Uterus (tissue), 4 donors: ENCODE measurements around the gene NDUFB8. TPM values are rescaled to one million over a fixed set of nuclear protein-coding genes. Genes with fewer than 3 reads are reported as not detected.

ENCODE experiments used
- DNase-seq, 2 donors: peaks; one replicate each; pipeline ENCODE4 v3.0.0-alpha.2; 2019 to 2020
- H3K27ac ChIP-seq, 2 donors: fragments of 200-600 bp; sonication (generic); 1 replicate in 1 of 2; 2 replicates in 1 of 2; pipeline ENCODE4 v1.5.1; 2016 to 2018
- H3K27me3 ChIP-seq, 2 donors: fragments of 200-600 bp; sonication (generic); one replicate each; pipeline ENCODE4 v1.5.1; 2018 to 2019; ENCODE audit warnings: control low read depth in 1 of 2
- H3K36me3 ChIP-seq, 2 donors: fragments of 200-600 bp; sonication (generic); one replicate each; pipeline ENCODE4 v1.5.1; 2019; ENCODE audit warnings: control low read depth in 1 of 2
- H3K4me1 ChIP-seq, 2 donors: fragments of 200-600 bp; sonication (generic); one replicate each; pipeline ENCODE4 v1.5.1; 2018 to 2019; ENCODE audit warnings: control low read depth in 1 of 2
- H3K4me3 ChIP-seq, 2 donors: fragments of 200-600 bp; sonication (generic); 1 replicate in 1 of 2; 2 replicates in 1 of 2; pipeline ENCODE4 v1.5.1; 2018 to 2019; ENCODE audit warnings: mild to moderate bottlenecking in 1 of 2
- H3K9me3 ChIP-seq, 2 donors: fragments of 200-600 bp; sonication (generic); one replicate each; pipeline ENCODE4 v1.5.1; 2019; ENCODE audit warnings: control low read depth in 1 of 2
- CTCF ChIP-seq, 4 experiments: fragments of 200-600 bp in 2 of 4; fragments of 450-650 bp in 2 of 4; sonication (generic) in 2 of 4; IDR thresholded peaks; one replicate each; pipeline ENCODE4 v1.5.1; 2016 to 2019; ENCODE audit warnings: antibody characterized with exemption in 4 of 4, mild to moderate bottlenecking in 2 of 4, moderate library complexity in 1 of 4
- POLR2A ChIP-seq, 2 donors: fragments of 450-650 bp; IDR thresholded peaks; one replicate each; pipeline ENCODE4 v1.6.1; 2016; ENCODE audit warnings: antibody characterized with exemption in 2 of 2, mild to moderate bottlenecking in 1 of 2, moderate library complexity in 1 of 2
- intact Hi-C: fragments of 100-400 bp; cut with DNase I; formaldehyde crosslinking; loops from one replicate; pipeline ENCODE4 v1.15.1; 2023; ENCODE audit warnings: low total_unique reads
- total RNA-seq, 4 donors: library from RNA; depleted of rRNA in 3 of 4; stranded (reverse); fragments of >200 nt in 3 of 4; gene quantifications; one replicate each; pipeline versions ENCODE4 v1.1.0 to v1.2.4, GENCODE V29; 2014 to 2023
- donor health status: DM: yes; HTN: yes; CAD: no.

Gene NDUFB8
- total RNA-seq, 4 donors from 2014 or later = 78.3 to 134 (median 111) TPM

- no peaks in the 10 kb centered on the region for H3K9me3 ChIP-seq
- no peaks in the 10 kb centered on the region for H3K4me1 ChIP-seq
- H3K4me3 ChIP-seq = no peak overlapping the region
- no peaks in the 10 kb centered on the region for H3K36me3 ChIP-seq
- TF ChIP-seq POLR2A (IDR thresholded peaks at IDR 0.05) (no peak), CTCF (IDR thresholded peaks at IDR 0.05) (no peak)
- intact Hi-C loops = no loop called here
- H3K27me3 ChIP-seq = no peaks in the 10 kb centered on the region
- H3K27ac ChIP-seq = no peak overlapping the region
- DNase-seq = no peak
Observed at GRCh38 chr10:100501423-100501822, 28.2 kb downstream of the NDUFB8 start.

- H3K4me1 ChIP-seq = no peaks in the 10 kb centered on the region
- no peaks in the 10 kb centered on the region for H3K36me3 ChIP-seq
- H3K4me3 ChIP-seq = no peak overlapping the region
- DNase-seq = no peak
- H3K27me3 ChIP-seq = no peaks in the 10 kb centered on the region
- no peak overlapping the region for H3K27ac ChIP-seq
- H3K9me3 ChIP-seq = no peaks in the 10 kb centered on the region
- no peak for TF ChIP-seq POLR2A (IDR thresholded peaks at IDR 0.05)
- no peak for TF ChIP-seq CTCF (IDR thresholded peaks at IDR 0.05)
- intact Hi-C loops = no loop called here
Observed at GRCh38 chr10:100498059-100498458, 31.6 kb downstream of the NDUFB8 start.

DNA sequence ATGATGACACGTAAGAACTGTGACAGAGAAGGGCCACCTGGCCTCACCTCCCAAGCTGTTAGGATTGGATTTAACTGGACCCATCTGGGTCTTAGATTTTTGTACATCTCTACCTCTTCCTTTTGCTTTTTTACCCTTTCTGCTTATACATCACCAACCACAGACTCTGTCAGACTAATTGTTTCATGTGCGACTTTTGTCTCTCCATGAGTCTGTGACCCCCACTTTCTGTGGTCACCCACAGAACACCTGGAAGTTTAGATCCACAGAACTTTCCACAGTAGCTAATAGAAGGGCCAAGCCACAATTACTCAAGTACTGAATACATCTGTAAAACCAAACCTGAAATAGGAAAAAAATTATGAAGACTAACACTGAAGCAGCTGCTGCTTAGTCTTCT is 33.1 kb downstream of the NDUFB8 start:
- Histone ChIP-seq H3K9me3 (no peaks in the 10 kb centered on the region), H3K36me3 (no peaks in the 10 kb centered on the region), H3K4me1 (no peaks in the 10 kb centered on the region), H3K27me3 (no peaks in the 10 kb centered on the region), H3K4me3 (no peak overlapping the region), H3K27ac (no peak overlapping the region)
- TF ChIP-seq POLR2A (IDR thresholded peaks at IDR 0.05) (no peak), CTCF (IDR thresholded peaks at IDR 0.05) (no peak)
- intact Hi-C loops = no loop called here
- DNase-seq = no peak

GRCh38 chr10:100490531-100490930 is 39.1 kb downstream of the NDUFB8 start:
- H3K27ac ChIP-seq = no peak overlapping the region
- H3K4me1 ChIP-seq = no peaks in the 10 kb centered on the region
- no peak overlapping the region for H3K4me3 ChIP-seq
- H3K27me3 ChIP-seq = no peaks in the 10 kb centered on the region
- DNase-seq = no peak
- intact Hi-C loops = no loop called here
- TF ChIP-seq CTCF (IDR thresholded peaks at IDR 0.05) = no peak
- no peak for TF ChIP-seq POLR2A (IDR thresholded peaks at IDR 0.05)
- H3K36me3 ChIP-seq = no peaks in the 10 kb centered on the region
- no peaks in the 10 kb centered on the region for H3K9me3 ChIP-seq

DNA sequence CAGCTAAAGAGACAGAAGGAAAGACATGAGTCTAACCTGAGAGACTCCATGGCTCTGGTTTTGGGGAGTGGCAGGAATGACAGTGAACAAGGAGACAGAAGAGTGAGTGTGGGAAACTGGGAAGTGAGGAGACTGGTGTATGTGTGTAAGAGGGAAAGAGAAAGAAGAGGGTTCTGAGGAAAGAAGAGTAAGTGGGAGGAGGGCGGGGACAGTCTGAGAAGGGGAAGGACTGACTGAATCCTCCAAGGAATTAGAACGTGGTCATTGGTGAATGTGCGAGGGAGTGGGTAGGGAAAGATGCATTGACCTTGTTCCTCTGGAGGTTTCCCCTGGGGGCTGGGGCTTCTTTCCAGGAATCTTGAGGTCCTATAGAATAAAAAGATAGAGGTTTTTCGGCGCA is 40.3 kb downstream of the NDUFB8 start:
- Histone ChIP-seq H3K36me3 (no peaks in the 10 kb centered on the region), H3K4me3 (no peak overlapping the region), H3K9me3 (no peaks in the 10 kb centered on the region), H3K4me1 (no peaks in the 10 kb centered on the region), H3K27ac (no peak overlapping the region), H3K27me3 (no peaks in the 10 kb centered on the region)
- intact Hi-C loops = no loop called here
- no peak for TF ChIP-seq POLR2A (IDR thresholded peaks at IDR 0.05)
- no peak for TF ChIP-seq CTCF (IDR thresholded peaks at IDR 0.05)
- no peak for DNase-seq
